ENCODE results near the gene MAP3K6.
A peak's percentile ranks its signal among the peaks of the same experiment; 100 is the strongest.

The MAP3K6 gene

DNA sequence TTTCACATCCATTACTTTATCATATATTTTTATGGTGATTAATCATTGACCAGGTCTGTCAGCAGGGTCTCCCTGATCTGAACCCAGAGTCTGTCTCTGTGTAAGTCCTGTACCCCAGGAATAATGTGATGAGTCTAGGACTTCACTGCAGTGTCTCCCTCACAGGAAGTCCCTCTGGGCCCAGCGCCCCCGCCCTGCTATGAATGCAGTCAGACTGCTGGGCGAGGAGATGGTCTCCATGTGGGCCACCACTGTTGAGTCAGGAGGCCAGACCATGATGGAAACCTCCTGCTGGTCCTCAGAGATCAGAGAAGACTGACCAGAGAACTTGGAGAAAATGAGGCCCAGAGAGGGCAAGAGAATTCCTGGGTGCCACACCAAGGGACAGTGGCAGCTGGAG, 35.3 kb downstream of the MAP3K6 start:
- DNase-seq (ENCODE audit: extremely low spot score), result no peak
- ChIA-PET CTCF (interaction anchor here (1.6 kb wide), 1 partner anchor 8 kb away, joined by 4 read pairs; no protein-coding TSS in a partner anchor), POLR2A (no interaction called here)
- TF ChIP-seq HDGF (IDR thresholded peaks at IDR 0.05; ENCODE audit: borderline replicate concordance), result no peak

DNA sequence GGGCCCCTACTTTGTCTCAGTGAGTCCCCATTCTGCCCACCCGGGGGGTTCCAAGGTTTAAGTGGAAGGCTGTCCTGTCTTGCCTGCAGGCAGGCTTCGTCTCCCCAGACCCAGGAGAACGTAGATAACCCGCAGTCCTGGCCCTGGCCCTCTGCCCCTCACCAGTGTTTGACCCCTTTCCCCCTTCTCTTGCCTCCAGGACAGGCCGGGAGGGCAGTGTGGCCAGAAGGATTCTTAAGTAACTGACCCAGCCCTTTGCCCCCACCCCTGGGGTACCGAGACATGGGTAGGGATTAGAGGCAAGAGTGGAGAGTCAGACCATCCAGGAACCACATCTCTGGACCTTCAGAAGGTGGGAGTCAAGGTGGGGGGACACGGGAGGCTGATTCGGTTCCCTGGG, 36.0 kb downstream of the MAP3K6 start:
- no peak for TF ChIP-seq NFRKB (IDR thresholded peaks at IDR 0.05)
- TF ChIP-seq L3MBTL2 (conservative IDR thresholded peaks at IDR 0.05), result no peak
- no peak for TF ChIP-seq LEF1 (IDR thresholded peaks at IDR 0.05; ENCODE audit: borderline replicate concordance)
- TF ChIP-seq ELF4 (IDR thresholded peaks at IDR 0.05), result no peak
- TF ChIP-seq SP1 (IDR thresholded peaks at IDR 0.05), result no peak
- no peak for TF ChIP-seq ZNF384 (IDR thresholded peaks at IDR 0.05)
- TF ChIP-seq FOXK2 (IDR thresholded peaks at IDR 0.05), result no peak
- no peak for TF ChIP-seq SUZ12 (IDR thresholded peaks at IDR 0.05)
- no peak for TF ChIP-seq FOXM1 (IDR thresholded peaks at IDR 0.05; ENCODE audit: borderline replicate concordance)
- no peak for TF ChIP-seq FOXA1 (IDR thresholded peaks at IDR 0.05)
- no peak for TF ChIP-seq ARNT (IDR thresholded peaks at IDR 0.05)
- no peak for TF ChIP-seq HDGF (IDR thresholded peaks at IDR 0.05; ENCODE audit: borderline replicate concordance)
- no peak for TF ChIP-seq CTBP1 (IDR thresholded peaks at IDR 0.05; ENCODE audit: borderline replicate concordance)
- no peak for TF ChIP-seq BHLHE40 (IDR thresholded peaks at IDR 0.05; ENCODE audit: borderline replicate concordance)
- TF ChIP-seq, protein P1, sequence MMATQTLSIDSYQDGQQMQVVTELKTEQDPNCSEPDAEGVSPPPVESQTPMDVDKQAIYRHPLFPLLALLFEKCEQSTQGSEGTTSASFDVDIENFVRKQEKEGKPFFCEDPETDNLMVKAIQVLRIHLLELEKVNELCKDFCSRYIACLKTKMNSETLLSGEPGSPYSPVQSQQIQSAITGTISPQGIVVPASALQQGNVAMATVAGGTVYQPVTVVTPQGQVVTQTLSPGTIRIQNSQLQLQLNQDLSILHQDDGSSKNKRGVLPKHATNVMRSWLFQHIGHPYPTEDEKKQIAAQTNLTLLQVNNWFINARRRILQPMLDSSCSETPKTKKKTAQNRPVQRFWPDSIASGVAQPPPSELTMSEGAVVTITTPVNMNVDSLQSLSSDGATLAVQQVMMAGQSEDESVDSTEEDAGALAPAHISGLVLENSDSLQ (IDR thresholded peaks at IDR 0.05), result no peak
- no peak for TF ChIP-seq TARDBP (IDR thresholded peaks at IDR 0.05)
- ChIA-PET POLR2A (no interaction called here), CTCF (no interaction called here)
- no peak for DNase-seq (ENCODE audit: extremely low spot score)

DNA sequence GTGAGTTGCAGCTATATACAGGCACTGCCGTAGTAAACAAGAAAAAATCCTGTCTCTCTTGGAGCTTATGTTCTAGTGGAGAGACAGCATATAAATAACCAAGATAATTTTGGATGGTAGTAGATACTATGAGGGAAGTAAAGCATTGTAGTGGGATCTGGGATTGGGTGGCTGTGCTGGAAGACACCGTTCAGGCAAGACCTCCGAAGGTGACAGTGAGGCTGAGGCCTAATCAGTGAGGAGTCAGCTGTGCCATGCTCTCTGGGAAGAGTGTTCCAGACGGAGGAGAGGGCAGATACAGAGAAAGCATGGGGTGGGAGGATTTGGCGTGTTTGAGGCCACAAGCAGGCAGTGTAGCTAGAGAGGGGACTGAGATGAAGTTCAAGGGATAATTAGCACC, 38.8 kb downstream of the MAP3K6 start:
- TF ChIP-seq TARDBP (IDR thresholded peaks at IDR 0.05), result no peak
- TF ChIP-seq ZNF384 (IDR thresholded peaks at IDR 0.05), result no peak
- no peak for TF ChIP-seq NFRKB (IDR thresholded peaks at IDR 0.05)
- TF ChIP-seq SUZ12 (IDR thresholded peaks at IDR 0.05), result no peak
- no peak for TF ChIP-seq BHLHE40 (IDR thresholded peaks at IDR 0.05; ENCODE audit: borderline replicate concordance)
- no peak for TF ChIP-seq ELF4 (IDR thresholded peaks at IDR 0.05)
- no peak for TF ChIP-seq FOXA1 (IDR thresholded peaks at IDR 0.05)
- no peak for TF ChIP-seq FOXM1 (IDR thresholded peaks at IDR 0.05; ENCODE audit: borderline replicate concordance)
- TF ChIP-seq, protein P1 (IDR thresholded peaks at IDR 0.05), result no peak
- TF ChIP-seq FOXK2 (IDR thresholded peaks at IDR 0.05), result no peak
- no peak for TF ChIP-seq SP1 (IDR thresholded peaks at IDR 0.05)
- no peak for TF ChIP-seq ARNT (IDR thresholded peaks at IDR 0.05)
- TF ChIP-seq L3MBTL2 (conservative IDR thresholded peaks at IDR 0.05), result no peak
- no peak for TF ChIP-seq CTBP1 (IDR thresholded peaks at IDR 0.05; ENCODE audit: borderline replicate concordance)
- no peak for TF ChIP-seq LEF1 (IDR thresholded peaks at IDR 0.05; ENCODE audit: borderline replicate concordance)
- no peak for TF ChIP-seq HDGF (IDR thresholded peaks at IDR 0.05; ENCODE audit: borderline replicate concordance)
- ChIA-PET POLR2A (interaction anchor here (2.1 kb wide), 1 partner anchor 38 kb away, joined by 5 read pairs; the partner anchor contains the start of gene MAP3K6), CTCF (no interaction called here)
- no peak for DNase-seq (ENCODE audit: extremely low spot score)

DNA sequence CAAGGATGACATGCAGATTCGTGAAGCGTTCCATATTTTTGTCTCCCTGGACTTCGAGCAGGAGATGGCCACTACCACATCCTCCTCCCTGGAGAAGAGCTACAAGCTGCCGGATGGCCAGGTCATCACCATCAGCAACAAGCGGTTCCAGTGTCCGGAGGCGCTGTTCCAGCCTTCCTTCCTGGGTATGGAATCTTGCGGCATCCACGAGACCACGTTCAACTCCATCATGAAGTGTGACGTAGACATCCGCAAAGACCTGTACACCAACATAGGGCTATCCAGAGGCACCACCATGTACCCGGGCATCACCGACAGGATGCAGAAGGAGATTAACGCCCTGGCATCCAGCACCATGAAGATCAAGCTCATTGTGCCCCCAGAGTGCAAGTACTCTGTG, 41.5 kb downstream of the MAP3K6 start:
- ChIA-PET POLR2A (interaction anchor here (0.9 kb wide), 1 partner anchor 41 kb away, joined by 3 read pairs; the partner anchor contains the start of gene MAP3K6), CTCF (no interaction called here)
- TF ChIP-seq, protein P1 (IDR thresholded peaks at IDR 0.05), result no peak
- TF ChIP-seq SUZ12 (IDR thresholded peaks at IDR 0.05) (no peak), ARNT (IDR thresholded peaks at IDR 0.05) (no peak), L3MBTL2 (conservative IDR thresholded peaks at IDR 0.05) (no peak)
- DNase-seq (ENCODE audit: extremely low spot score), result no peak

DNA sequence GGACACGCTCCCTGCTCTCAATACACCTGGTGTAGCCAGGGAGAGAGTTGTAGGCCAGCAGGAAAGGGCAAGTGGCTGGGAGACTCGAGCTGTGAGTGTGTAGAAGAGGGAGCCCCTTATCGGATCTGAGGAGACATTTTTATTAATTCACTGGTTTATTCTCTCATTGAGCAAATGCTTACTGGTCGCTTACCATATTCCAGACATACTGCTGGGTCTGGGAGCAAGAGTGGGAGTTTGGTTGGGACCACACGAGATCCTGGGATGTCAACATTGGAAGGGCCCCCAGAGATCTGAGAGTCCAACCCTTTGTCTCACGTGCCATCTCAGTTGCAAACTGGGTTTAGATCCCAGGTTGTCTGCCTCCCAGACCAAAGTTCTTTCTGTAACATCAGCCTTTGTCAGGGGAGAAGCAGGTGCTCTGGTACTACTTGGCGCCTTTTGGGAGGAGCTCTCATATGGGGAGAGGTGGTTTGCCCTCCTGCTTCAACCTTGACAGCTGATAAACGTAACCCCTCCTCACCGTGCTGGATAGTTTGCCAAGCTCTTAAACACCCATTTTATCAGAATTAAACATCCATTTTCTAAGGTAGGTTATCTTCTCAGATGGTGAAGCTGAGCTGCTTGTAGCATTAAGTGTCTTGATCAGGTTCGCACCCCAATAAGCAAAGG, 44.1 kb downstream of the MAP3K6 start:
- TF ChIP-seq CTBP1 (IDR thresholded peaks at IDR 0.05; ENCODE audit: borderline replicate concordance) (no peak), SUZ12 (IDR thresholded peaks at IDR 0.05) (no peak), HDGF (IDR thresholded peaks at IDR 0.05; ENCODE audit: borderline replicate concordance) (no peak), NFRKB (IDR thresholded peaks at IDR 0.05) (no peak), FOXM1 (IDR thresholded peaks at IDR 0.05; ENCODE audit: borderline replicate concordance) (no peak), L3MBTL2 (conservative IDR thresholded peaks at IDR 0.05) (no peak), FOXA1 (IDR thresholded peaks at IDR 0.05) (no peak), ZNF384 (IDR thresholded peaks at IDR 0.05) (no peak), BHLHE40 (IDR thresholded peaks at IDR 0.05; ENCODE audit: borderline replicate concordance) (no peak), ELF4 (IDR thresholded peaks at IDR 0.05) (no peak), FOXK2 (IDR thresholded peaks at IDR 0.05) (no peak)
- DNase-seq (ENCODE audit: extremely low spot score), result no peak
- POLR2A ChIA-PET, result interaction anchor here (0.7 to 1.7 kb wide), 6 partner anchors 10 to 43 kb away, joined by 3 to 13 read pairs (median 3); partner anchors contain the start of genes MAP3K6 and SYTL1
- CTCF ChIA-PET, result interaction anchor here (0.6 to 1.1 kb wide), 3 partner anchors 9 to 1561 kb away, joined by 3 to 4 read pairs (median 3); no protein-coding TSS in a partner anchor

DNA sequence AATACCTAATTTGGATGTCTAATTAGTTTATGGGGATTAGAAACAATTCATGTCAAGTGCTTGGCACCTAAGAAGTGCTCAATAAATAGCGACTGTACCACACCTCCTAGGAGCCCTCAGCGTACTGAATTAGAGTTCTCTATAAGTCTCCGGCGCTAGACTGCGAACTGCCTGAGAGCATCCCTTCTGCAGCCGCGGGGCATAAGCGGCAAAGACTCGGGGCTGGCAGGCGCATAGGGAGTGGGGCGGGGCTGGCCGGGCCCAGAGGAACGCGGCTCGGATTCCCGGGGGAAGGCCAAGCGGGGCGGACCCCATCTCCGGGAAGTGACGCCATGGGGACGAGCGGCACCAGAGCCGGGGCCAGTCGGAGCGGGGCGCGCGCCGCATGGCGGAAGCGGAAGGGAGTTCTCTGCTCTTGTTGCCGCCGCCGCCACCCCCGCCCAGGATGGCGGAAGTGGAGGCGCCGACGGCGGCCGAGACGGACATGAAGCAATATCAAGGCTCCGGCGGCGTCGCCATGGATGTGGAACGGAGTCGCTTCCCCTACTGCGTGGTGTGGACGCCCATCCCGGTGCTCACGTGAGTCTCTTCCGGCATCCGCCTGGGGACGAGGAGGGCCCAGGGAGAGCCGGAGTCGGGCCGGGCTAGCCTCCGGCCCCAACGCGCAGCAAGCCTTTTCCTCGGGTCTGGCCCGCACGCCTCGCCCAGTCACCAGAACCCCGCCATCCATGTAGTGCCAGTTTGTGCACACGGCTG, 44.8 kb downstream of the MAP3K6 start, which contains the start of gene TMEM222:
TSS of gene TMEM222 (plus strand) at position 351 of the 756 bp plus-strand sequence. CDS start at position 386, 35 bp downstream.
- peak; percentile 98 for DNase-seq (ENCODE audit: extremely low spot score)
- CTCF ChIA-PET, result interaction anchor here (1.0 kb wide), 1 partner anchor 22 kb away, joined by 3 read pairs; no protein-coding TSS in a partner anchor
- TF ChIP-seq CTBP1 (IDR thresholded peaks at IDR 0.05; ENCODE audit: borderline replicate concordance), result peak; percentile 87
- TF ChIP-seq ELF4 (IDR thresholded peaks at IDR 0.05), result peak; percentile 86
- peak; percentile 30; the same call in 1 of the 2 replicates for TF ChIP-seq L3MBTL2 (conservative IDR thresholded peaks at IDR 0.05)
- no peak for TF ChIP-seq TARDBP (IDR thresholded peaks at IDR 0.05)
- no peak for TF ChIP-seq FOXA1 (IDR thresholded peaks at IDR 0.05)
- TF ChIP-seq, protein P1 (IDR thresholded peaks at IDR 0.05), result peak; percentile 39; the same call in 1 of the 2 replicates
- TF ChIP-seq SP1 (IDR thresholded peaks at IDR 0.05), result no peak
- TF ChIP-seq ZNF384 (IDR thresholded peaks at IDR 0.05), result no peak
- POLR2A ChIA-PET, result interaction anchor here (0.7 to 1.7 kb wide), 6 partner anchors 11 to 44 kb away, joined by 3 to 13 read pairs (median 3); partner anchors contain the start of genes MAP3K6 and SYTL1
